Esophagus mucosa (tissue), 1 donor: ENCODE measurements around the gene NMNAT2. TPM values are rescaled to one million over a fixed set of nuclear protein-coding genes. Genes with fewer than 3 reads are reported as not detected.
"Not testable (repeated sequence)": the region's sequence is repeated elsewhere in the genome, so short reads cannot be mapped to it uniquely, and the experiment has no call there.

Experiments used
- ATAC-seq: fragments of 200-7000 bp; cut with Tn5 transposase; one replicate; pipeline ENCODE4 v1.9.1; 2020
- total RNA-seq: library from RNA; stranded (reverse); gene quantifications from one replicate; pipeline ENCODE4 v1.2.4, GENCODE V29; 2023
- donor health status: DM: yes; HTN: yes; CAD: no.

The NMNAT2 gene
- total RNA-seq, 1 donor from 2014 or later: 0.04 TPM

DNA sequence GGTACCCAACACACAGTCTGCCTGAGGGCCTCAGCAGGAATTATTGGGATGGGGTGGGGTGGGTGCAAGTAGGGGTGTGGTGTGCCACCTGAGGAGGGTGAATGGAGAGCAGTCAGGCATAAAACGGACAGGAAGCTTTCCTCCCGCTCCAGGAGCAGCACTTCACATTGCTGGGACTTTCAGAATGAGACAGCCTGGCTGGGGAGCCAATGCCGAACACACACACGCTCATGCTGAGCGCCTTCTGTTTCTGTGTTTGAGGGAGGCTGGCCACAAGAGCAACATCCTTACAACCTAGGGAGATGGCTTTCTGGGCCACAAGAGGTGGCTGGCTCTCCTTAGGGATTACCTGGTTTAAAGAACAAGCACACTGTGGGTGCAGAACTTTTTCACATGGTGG lies 134.1 kb downstream of the NMNAT2 start:
- no peak for ATAC-seq

DNA sequence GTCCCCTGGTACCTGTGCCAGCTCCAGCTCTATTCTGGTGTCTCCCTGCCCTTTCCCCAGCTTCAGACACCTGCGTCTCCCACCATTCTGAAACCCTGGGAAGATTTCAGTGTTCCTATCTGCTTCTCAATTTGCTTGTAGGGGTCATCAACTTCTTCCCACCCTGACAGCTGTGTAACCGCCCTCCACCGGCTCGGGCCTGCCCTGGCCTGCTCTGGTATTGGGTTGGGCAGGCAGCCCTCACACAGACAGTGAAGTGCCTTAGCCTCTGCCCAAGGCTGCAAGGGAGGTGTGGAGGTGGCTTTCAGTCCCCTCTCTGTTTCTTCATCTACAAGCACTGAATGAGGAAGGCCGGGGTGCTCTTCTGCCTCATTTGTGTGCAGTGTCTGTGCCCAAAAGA lies 134.9 kb downstream of the NMNAT2 start:
- ATAC-seq: peak; percentile 39

GRCh38 chr1:183282101-183282855 lies 135.9 kb downstream of the NMNAT2 start:
- no peak for ATAC-seq

DNA sequence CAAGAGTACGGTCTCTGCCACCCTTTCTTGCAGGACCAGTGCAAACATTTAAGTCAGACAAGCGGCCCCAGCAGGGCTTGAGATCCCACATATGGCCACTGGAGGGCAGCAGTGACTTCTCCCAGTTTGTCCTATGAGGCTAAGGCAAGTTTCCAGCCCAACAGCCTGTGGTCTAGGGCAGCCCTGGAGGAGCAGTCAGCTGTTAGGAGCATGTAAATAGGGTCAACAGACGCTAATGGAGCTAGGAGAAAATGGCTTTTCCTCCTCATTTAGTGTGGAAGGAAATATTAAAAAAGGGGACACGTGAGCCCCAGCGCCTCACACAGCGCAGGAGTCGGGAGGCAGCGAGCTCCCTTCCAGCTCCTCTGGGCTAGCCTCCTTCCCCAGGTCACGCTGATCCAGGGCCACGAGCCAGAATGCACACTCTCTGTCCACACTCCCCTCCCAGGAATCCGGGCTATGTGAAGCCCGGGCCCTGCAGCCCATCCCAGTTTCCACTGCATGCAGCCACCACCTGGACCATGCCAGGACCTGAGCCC lies 136.6 kb downstream of the NMNAT2 start:
- peak; percentile 74 for ATAC-seq

GRCh38 chr1:183281039-183281438 lies 137.1 kb downstream of the NMNAT2 start:
- no peak for ATAC-seq

DNA sequence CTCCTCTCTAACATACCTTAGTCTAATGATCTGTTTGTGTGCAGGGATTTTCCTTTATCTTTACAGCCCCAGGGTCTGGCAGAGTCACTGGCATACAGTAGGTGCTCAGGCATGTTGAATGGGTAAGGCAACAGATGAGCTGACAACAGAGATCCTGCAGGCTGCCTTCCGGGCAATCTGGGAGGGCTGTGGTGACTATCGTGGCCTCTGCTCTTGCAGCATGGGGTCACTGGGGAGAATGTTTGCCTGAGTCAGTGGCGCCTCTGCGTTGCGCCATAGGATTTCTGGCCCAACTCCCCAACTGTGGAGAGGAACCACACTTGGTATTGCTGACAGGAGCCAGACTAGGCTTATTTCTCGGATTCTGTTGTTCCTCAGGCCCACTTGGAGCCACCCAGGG lies 138.3 kb downstream of the NMNAT2 start:
- peak; percentile 76 for ATAC-seq

DNA sequence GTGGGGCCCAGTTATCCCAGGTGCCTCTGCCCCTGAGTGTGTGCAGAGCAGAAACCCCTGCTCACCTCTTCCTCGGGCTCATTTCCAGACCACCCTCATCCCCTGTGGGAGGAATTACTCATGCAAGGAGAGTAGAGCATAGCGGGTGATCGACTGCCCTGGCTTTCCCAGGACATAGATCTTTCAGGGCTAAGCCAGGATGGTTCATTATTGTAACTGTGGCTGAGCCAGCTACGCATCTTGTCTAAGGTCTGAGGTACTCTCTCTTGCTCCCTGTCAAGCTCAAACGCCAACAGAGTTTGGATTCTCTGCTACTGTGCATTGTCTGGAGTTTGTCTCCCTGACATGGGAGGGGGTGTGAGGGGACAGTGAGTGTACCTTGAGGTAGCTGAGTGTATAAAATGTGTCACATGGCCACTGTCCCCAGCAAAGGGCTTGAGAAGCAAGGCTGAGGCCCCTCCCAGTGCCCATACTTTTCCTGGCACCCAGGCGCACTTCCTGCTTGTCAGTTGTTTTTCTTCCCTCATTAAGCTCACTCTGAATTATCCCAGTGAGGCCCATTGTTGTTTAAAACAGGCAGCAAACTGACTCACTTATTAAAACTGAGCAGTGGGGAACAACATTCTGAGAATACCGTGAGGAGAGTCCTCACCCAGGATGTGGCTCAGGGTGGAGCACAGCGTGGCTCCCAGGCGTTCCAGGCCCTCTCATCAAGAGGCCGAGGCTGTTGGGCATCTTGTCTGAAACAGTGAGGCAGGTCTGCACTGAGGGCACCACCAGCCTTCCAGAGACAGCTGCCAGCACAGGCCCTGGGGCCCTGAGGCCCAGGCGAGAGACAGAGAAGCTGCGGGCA lies 139.2 kb downstream of the NMNAT2 start:
- ATAC-seq: peak; percentile 68

GRCh38 chr1:183277821-183278738 lies 140.1 kb downstream of the NMNAT2 start:
- no peak for ATAC-seq

DNA sequence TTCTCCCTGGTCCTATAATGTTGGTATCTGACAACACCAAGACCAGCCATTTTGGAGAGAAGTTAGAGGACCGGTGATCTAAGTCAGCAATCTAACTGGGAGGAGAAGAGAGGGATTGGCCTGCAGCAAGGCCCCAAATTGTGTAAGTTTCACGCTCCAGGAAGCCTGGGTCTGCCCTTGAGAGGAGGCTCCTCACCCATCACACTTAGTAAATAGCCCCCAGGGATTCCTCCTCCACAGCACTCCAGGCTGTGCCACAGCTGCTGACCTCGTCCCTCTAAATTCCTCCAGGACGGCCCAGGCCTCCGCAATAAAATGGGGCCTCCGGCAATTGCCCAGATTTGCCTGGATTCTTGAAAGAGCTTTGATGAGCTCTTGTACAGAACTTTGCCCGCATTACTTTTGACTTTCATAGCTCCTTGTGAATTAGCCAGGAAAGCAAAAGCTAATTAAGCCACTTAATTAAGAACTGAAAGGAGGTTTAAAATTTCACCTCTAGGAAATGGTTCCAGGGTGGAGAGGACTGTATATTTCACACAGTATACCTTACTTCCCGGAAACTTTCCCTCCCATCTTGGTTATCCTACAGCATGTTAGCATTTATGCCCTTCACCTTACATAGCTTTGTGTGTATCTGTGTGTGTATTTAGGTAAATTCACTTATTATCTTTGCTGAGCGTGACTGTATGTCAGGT lies 141.6 kb downstream of the NMNAT2 start:
- no peak for ATAC-seq

DNA sequence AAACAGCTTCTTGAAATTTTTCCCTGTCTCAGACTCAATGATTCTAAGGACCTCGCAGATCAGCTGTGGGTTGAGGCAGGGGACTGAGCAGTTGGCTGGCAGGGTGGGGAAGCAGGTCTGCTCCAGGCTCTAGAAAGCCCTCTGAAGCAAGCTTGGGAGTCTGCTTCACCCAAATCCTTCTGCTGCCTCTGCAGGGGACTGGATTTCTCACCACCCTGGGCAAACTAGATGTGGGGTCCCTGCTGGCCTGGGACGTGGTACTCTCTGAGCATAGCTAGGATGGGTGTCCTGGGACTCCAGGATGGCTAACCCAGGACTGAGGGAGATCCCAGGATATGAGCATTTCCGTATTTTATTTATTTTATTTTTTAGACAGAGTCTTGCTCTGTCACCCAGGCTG lies 142.9 kb downstream of the NMNAT2 start:
- ATAC-seq: no peak

- no peak for ATAC-seq
Observed at GRCh38 chr1:183274836-183275235, 143.3 kb downstream of the NMNAT2 start.

DNA sequence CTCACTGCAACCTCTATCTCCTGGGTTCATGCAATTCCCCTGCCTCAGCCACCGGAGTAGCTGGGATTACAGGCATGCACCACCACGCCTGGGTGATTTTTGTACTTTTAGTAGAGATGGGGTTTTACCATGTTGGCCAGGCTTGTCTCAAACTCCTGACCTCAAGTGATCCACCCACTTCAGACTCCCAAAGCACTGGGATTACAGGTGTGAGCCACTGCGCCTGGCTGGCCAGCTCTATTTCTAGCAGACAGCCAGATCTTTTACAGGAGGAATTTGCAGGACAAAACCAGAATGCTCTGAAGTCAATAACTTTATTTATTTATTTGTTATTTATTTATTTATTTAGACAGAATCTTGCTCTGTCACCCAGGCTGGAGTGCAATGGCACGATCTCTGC lies 144.2 kb downstream of the NMNAT2 start:
- not testable (repeated sequence) for ATAC-seq

- no peak for ATAC-seq
Observed at GRCh38 chr1:183273300-183273699, 144.9 kb downstream of the NMNAT2 start.

GRCh38 chr1:183272390-183272848 lies 145.8 kb downstream of the NMNAT2 start:
- ATAC-seq: no peak

- no peak for ATAC-seq
Observed at GRCh38 chr1:183270541-183271141, 147.5 kb downstream of the NMNAT2 start.

GRCh38 chr1:183267646-183268431 lies 150.3 kb downstream of the NMNAT2 start:
- ATAC-seq: peak; percentile 56

DNA sequence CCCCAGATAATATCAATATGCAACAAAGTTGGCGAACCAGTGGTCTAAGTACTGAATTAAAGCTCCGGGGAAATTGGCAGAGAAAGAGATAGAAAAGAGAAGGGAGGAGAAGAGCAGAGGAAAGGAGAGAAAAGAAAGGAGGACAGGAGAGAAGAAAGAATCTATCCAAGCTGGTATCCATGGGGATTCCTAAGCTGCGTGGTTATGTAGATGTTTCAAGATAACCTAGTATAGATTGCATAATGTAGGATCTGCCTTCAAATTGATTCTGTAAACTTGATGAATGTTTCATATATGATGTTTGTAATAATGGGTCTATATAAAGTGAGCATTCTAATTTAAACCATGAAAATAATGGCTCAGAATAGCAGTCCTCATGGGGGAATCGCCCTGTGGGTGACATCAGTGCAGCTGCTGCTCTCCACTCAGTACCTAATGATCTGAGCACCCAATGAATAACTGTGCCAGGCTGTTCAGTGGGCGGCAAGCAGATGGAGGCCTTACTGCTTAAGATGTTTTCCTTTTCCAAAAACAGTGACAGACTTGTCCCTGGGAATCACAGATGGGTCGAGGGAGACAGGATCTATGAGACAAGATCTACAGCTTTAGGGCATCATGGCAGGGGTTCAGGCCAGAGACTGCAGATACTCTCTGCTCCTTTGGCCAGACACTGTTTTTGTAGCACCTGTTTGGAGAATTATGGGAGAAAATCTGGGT lies 154.1 kb downstream of the NMNAT2 start:
- ATAC-seq: no peak

- no peak for ATAC-seq
Observed at GRCh38 chr1:183262628-183263200, 155.5 kb downstream of the NMNAT2 start.

GRCh38 chr1:183259924-183260323 lies 158.3 kb downstream of the NMNAT2 start:
- no peak for ATAC-seq
